ENCODE measurements around the gene LSM10.

DNA sequence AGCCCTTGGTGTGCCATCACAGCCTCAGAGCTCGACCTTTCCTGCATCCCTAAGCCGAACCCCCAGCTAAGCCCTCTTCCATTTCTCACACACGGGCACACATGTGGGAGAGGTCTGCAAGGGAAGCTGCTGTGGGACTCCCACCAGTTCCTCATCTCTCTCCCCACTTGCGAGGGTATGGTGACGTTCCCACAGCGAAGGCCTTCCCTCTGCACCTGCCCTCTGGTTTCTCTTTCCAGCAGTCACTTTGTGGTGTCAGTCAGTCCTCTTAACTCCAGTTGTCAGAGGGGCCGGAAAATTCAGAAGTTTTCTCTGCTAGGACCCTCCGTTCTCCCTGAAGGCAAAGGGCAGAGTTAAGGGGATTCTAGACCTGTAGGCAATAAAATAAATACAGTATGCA lies 6.4 kb downstream of the LSM10 start:
- TF ChIP-seq, protein P1, sequence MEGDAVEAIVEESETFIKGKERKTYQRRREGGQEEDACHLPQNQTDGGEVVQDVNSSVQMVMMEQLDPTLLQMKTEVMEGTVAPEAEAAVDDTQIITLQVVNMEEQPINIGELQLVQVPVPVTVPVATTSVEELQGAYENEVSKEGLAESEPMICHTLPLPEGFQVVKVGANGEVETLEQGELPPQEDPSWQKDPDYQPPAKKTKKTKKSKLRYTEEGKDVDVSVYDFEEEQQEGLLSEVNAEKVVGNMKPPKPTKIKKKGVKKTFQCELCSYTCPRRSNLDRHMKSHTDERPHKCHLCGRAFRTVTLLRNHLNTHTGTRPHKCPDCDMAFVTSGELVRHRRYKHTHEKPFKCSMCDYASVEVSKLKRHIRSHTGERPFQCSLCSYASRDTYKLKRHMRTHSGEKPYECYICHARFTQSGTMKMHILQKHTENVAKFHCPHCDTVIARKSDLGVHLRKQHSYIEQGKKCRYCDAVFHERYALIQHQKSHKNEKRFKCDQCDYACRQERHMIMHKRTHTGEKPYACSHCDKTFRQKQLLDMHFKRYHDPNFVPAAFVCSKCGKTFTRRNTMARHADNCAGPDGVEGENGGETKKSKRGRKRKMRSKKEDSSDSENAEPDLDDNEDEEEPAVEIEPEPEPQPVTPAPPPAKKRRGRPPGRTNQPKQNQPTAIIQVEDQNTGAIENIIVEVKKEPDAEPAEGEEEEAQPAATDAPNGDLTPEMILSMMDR (IDR thresholded peaks at IDR 0.05 in 8 of 11, conservative IDR thresholded peaks at IDR 0.05 in 3 of 11), result no peak
- TF ChIP-seq POLR2A (IDR thresholded peaks at IDR 0.05), result no peak

Measured in spleen (tissue), 7 donors.